Measurements from ENCODE around the gene SPATA2.

Gene SPATA2

GRCh38 chr20:49929142-49929494 lies 13.8 kb upstream of the SPATA2 start:
- DNase-seq, result no peak

- peak; percentile 84 for DNase-seq
Observed at GRCh38 chr20:49928411-49929141, 13.2 kb upstream of the SPATA2 start.

GRCh38 chr20:49925901-49926454 lies 10.6 kb upstream of the SPATA2 start:
- no peak for DNase-seq

GRCh38 chr20:49924247-49924646 lies 8.9 kb upstream of the SPATA2 start:
- DNase-seq, result no peak

- DNase-seq, result no peak
Observed at GRCh38 chr20:49919461-49919860, 4.1 kb upstream of the SPATA2 start.

- no peak for DNase-seq
Observed at GRCh38 chr20:49919009-49919408, 3.7 kb upstream of the SPATA2 start.

- no peak for DNase-seq
Observed at GRCh38 chr20:49918446-49918845, 3.1 kb upstream of the SPATA2 start.

GRCh38 chr20:49916146-49917002 lies 1.0 kb upstream of the SPATA2 start:
- DNase-seq, result peak; percentile 26

- DNase-seq, result no peak
Observed at GRCh38 chr20:49915118-49915379, 280 bp downstream of the SPATA2 start.

GRCh38 chr20:49914310-49915117 lies 815 bp downstream of the SPATA2 start:
- DNase-seq, result peak; percentile 46

- DNase-seq, result no peak
Observed at GRCh38 chr20:49913399-49914047, 1.8 kb downstream of the SPATA2 start.

- DNase-seq, result no peak
Observed at GRCh38 chr20:49910340-49910706, 5.0 kb downstream of the SPATA2 start.

GRCh38 chr20:49909499-49910339 lies 5.6 kb downstream of the SPATA2 start:
- no peak for DNase-seq

- DNase-seq, result no peak
Observed at GRCh38 chr20:49908258-49908565, 7.1 kb downstream of the SPATA2 start.

GRCh38 chr20:49907405-49908257 lies 7.7 kb downstream of the SPATA2 start:
- DNase-seq, result no peak

GRCh38 chr20:49906615-49907154 lies 8.6 kb downstream of the SPATA2 start:
- DNase-seq, result no peak

- DNase-seq, result no peak
Observed at GRCh38 chr20:49906101-49906604, 9.2 kb downstream of the SPATA2 start.

- DNase-seq, result no peak
Observed at GRCh38 chr20:49905415-49906091, 9.8 kb downstream of the SPATA2 start.

- no peak for DNase-seq
Observed at GRCh38 chr20:49904440-49905214, 10.7 kb downstream of the SPATA2 start.

Data from CD4-positive, alpha-beta T cell treated with Interleukin-21 for 1 hour (primary cell).